TTC549 (cell line): ENCODE results near the gene IGFBP2.
"Not testable (repeated sequence)": the region's sequence is repeated elsewhere in the genome, so short reads cannot be mapped to it uniquely, and the experiment has no call there.

Source experiments
- FAIRE-seq: peaks from 2 replicates; lab custom pipeline; 2012; peaks lifted over from hg19 to GRCh38; lab: Jason Lieb, UNC

IGFBP2 gene

GRCh38 chr2:216632952-216633615, at the start of gene IGFBP2:
Gene IGFBP2 (plus strand): TSS chr2:216633420. CDS start chr2:216633524, 104 bp downstream.
- FAIRE-seq: no peak

GRCh38 chr2:216583606-216584005, 49.6 kb upstream of the IGFBP2 start:
- FAIRE-seq: no peak

- FAIRE-seq: no peak
These were observed 49.1 kb upstream of the IGFBP2 start for GRCh38 chr2:216584112-216584511.

- FAIRE-seq: no peak
These were observed 47.8 kb upstream of the IGFBP2 start for GRCh38 chr2:216585441-216585840.

GRCh38 chr2:216588861-216589710, 44.1 kb upstream of the IGFBP2 start:
- no peak for FAIRE-seq

- FAIRE-seq: no peak
These were observed 43.4 kb upstream of the IGFBP2 start for GRCh38 chr2:216589791-216590190.

- FAIRE-seq: no peak
These were observed 42.4 kb upstream of the IGFBP2 start for GRCh38 chr2:216590780-216591179.

GRCh38 chr2:216591480-216591879, 41.7 kb upstream of the IGFBP2 start:
- no peak for FAIRE-seq

- no peak for FAIRE-seq
These were observed 39.1 kb upstream of the IGFBP2 start for GRCh38 chr2:216594081-216594480.

- FAIRE-seq: no peak
These were observed 36.8 kb upstream of the IGFBP2 start for GRCh38 chr2:216596236-216596979.

- FAIRE-seq: no peak
These were observed 36.2 kb upstream of the IGFBP2 start for GRCh38 chr2:216596980-216597509.

GRCh38 chr2:216597825-216598224, 35.4 kb upstream of the IGFBP2 start:
- not testable (repeated sequence) for FAIRE-seq

GRCh38 chr2:216601632-216602409, 31.4 kb upstream of the IGFBP2 start:
- no peak for FAIRE-seq

GRCh38 chr2:216603010-216603883, 30.0 kb upstream of the IGFBP2 start:
- no peak for FAIRE-seq

- FAIRE-seq: no peak
These were observed 29.4 kb upstream of the IGFBP2 start for GRCh38 chr2:216603884-216604245.

GRCh38 chr2:216604458-216604857, 28.8 kb upstream of the IGFBP2 start:
- no peak for FAIRE-seq

- FAIRE-seq: no peak
These were observed 26.5 kb upstream of the IGFBP2 start for GRCh38 chr2:216606551-216607276.

- FAIRE-seq: no peak
These were observed 26.0 kb upstream of the IGFBP2 start for GRCh38 chr2:216607277-216607560.

- no peak for FAIRE-seq
These were observed 24.7 kb upstream of the IGFBP2 start for GRCh38 chr2:216608525-216608924.

- FAIRE-seq: no peak
These were observed 17.7 kb upstream of the IGFBP2 start for GRCh38 chr2:216615298-216616082.
